Lower leg skin (tissue), 4 donors: Measurements from ENCODE around the gene ELFN2. TPM values are rescaled to one million over a fixed set of nuclear protein-coding genes. Genes with fewer than 3 reads are reported as not detected.
A peak's percentile ranks its signal among the peaks of the same experiment; 100 is the strongest.

ENCODE experiments used
- DNase-seq, 2 donors: peaks; one replicate each; pipeline ENCODE4 v3.0.0-alpha.2; 2019; ENCODE audit warnings: low spot score in 2 of 2
- H3K4me3 ChIP-seq: fragments of 200-600 bp; sonication (generic); 2 replicates; pipeline ENCODE4 v1.5.1; 2017; ENCODE audit warnings: mild to moderate bottlenecking, low read depth; ENCODE audit not compliant: poor library complexity, severe bottlenecking
- CTCF ChIP-seq, 3 donors: fragments of 450-650 bp; IDR thresholded peaks; one replicate each; pipeline ENCODE4 v1.5.1; 2016; ENCODE audit warnings: antibody characterized with exemption in 3 of 3, mild to moderate bottlenecking in 3 of 3, moderate library complexity in 2 of 3
- POLR2A ChIP-seq, 2 donors: fragments of 450-650 bp; IDR thresholded peaks; one replicate each; pipeline ENCODE4 v1.6.1; 2016 to 2017; ENCODE audit warnings: antibody characterized with exemption in 2 of 2, mild to moderate bottlenecking in 1 of 2, moderate library complexity in 1 of 2
- WGBS, 2 donors: methylation state at CpG; one replicate each; pipeline ENCODE4 v1.1.5; 2018; 5-methylcytosine and 5-hydroxymethylcytosine counted together
- intact Hi-C: fragments of 100-400 bp; cut with DNase I; formaldehyde crosslinking; loops from one replicate; pipeline ENCODE4 v1.15.0; 2023; ENCODE audit warnings: low total_unique reads
- total RNA-seq, 4 donors: library from RNA; depleted of rRNA; stranded (reverse); fragments of >200 nt; gene quantifications; one replicate each; pipeline ENCODE4 v1.1.0, GENCODE V29; 2016

Gene ELFN2
- total RNA-seq, 4 donors from 2014 or later, result 0.26 to 1.5 (median 0.82) TPM

- 93 to 95% methylated on average over 20 to 33 of the region's 33 CpGs for WGBS, 2 donors
- intact Hi-C loops, result no loop called here
Observed at GRCh38 chr22:37373451-37373850, 53.8 kb downstream of the ELFN2 start.

GRCh38 chr22:37371911-37372310, 55.4 kb downstream of the ELFN2 start:
- DNase-seq, result no peak
- no peak overlapping the region for H3K4me3 ChIP-seq
- 77 to 80% methylated on average over 18 of the region's 18 CpGs for WGBS, 2 donors
- TF ChIP-seq CTCF (IDR thresholded peaks at IDR 0.05) (no peak), POLR2A (IDR thresholded peaks at IDR 0.05) (no peak)
- intact Hi-C loops, result no loop called here

More at GRCh38 chr22:37373451-37373850, 53.8 kb downstream of the ELFN2 start:
- TF ChIP-seq CTCF (IDR thresholded peaks at IDR 0.05) (no peak), POLR2A (IDR thresholded peaks at IDR 0.05) (no peak)
- H3K4me3 ChIP-seq, result no peak overlapping the region
- DNase-seq, result no peak

GRCh38 chr22:37371491-37371890, 55.8 kb downstream of the ELFN2 start:
- intact Hi-C loops, result no loop called here
- TF ChIP-seq CTCF (IDR thresholded peaks at IDR 0.05) (no peak), POLR2A (IDR thresholded peaks at IDR 0.05) (no peak)
- no peak overlapping the region for H3K4me3 ChIP-seq
- no peak for DNase-seq
- 53 to 77% methylated on average over 6 to 8 of the region's 8 CpGs for WGBS, 2 donors

GRCh38 chr22:37370306-37370979, 56.8 kb downstream of the ELFN2 start:
- TF ChIP-seq CTCF (IDR thresholded peaks at IDR 0.05), result no peak
- TF ChIP-seq POLR2A (IDR thresholded peaks at IDR 0.05), result no peak
- no peak overlapping the region for H3K4me3 ChIP-seq
- WGBS, 2 donors, result 57% methylated on average over 12 of the region's 12 CpGs
- intact Hi-C loops, result no loop called here
- DNase-seq, result peak in 1 of 2 donors; percentile 31

GRCh38 chr22:37369483-37369882, 57.8 kb downstream of the ELFN2 start:
- 79 to 82% methylated on average over 10 of the region's 10 CpGs for WGBS, 2 donors
- no peak overlapping the region for H3K4me3 ChIP-seq
- intact Hi-C loops, result no loop called here
- TF ChIP-seq CTCF (IDR thresholded peaks at IDR 0.05), result no peak
- TF ChIP-seq POLR2A (IDR thresholded peaks at IDR 0.05), result no peak
- no peak for DNase-seq

GRCh38 chr22:37368058-37368457, 59.2 kb downstream of the ELFN2 start:
- TF ChIP-seq CTCF (IDR thresholded peaks at IDR 0.05) (no peak), POLR2A (IDR thresholded peaks at IDR 0.05) (no peak)
- WGBS, 2 donors, result 75 to 91% methylated on average over 4 of the region's 4 CpGs

More at GRCh38 chr22:37368058-37368457, 59.2 kb downstream of the ELFN2 start:
- no peak overlapping the region for H3K4me3 ChIP-seq
- intact Hi-C loops, result no loop called here
- no peak for DNase-seq
